Amygdala (tissue), 56 donors: ENCODE measurements around the gene CASP2.
A peak's percentile ranks its signal among the peaks of the same experiment; 100 is the strongest.

Experiments used
- DNase-seq, 56 donors: peaks; one replicate each; lab custom pipeline; 2025; lab: John Stamatoyannopoulos, UW

Gene CASP2

GRCh38 chr7:143323653-143324052 is 35.5 kb downstream of the CASP2 start:
- DNase-seq: no peak

- DNase-seq: no peak
These were observed 37.1 kb downstream of the CASP2 start for GRCh38 chr7:143325240-143325639.

- DNase-seq: no peak
These were observed 39.8 kb downstream of the CASP2 start for GRCh38 chr7:143327903-143328302.

- DNase-seq: no peak
These were observed 41.5 kb downstream of the CASP2 start for GRCh38 chr7:143329471-143330170.

GRCh38 chr7:143331179-143331801 is 43.1 kb downstream of the CASP2 start:
- DNase-seq: no peak

- no peak for DNase-seq
These were observed 46.1 kb downstream of the CASP2 start for GRCh38 chr7:143334244-143334643.

- DNase-seq: no peak
These were observed 49.1 kb downstream of the CASP2 start for GRCh38 chr7:143337216-143337615.

GRCh38 chr7:143341842-143342241 is 53.7 kb downstream of the CASP2 start:
- DNase-seq: no peak

- no peak for DNase-seq
These were observed 55.4 kb downstream of the CASP2 start for GRCh38 chr7:143343596-143343995.

- DNase-seq: peak in 2 of 56 donors; percentile 22 to 42
These were observed 57.3 kb downstream of the CASP2 start for GRCh38 chr7:143345428-143345900.

GRCh38 chr7:143346018-143346417 is 57.9 kb downstream of the CASP2 start:
- DNase-seq: no peak

GRCh38 chr7:143347950-143348349 is 59.8 kb downstream of the CASP2 start:
- DNase-seq: no peak

GRCh38 chr7:143351060-143351459 is 62.9 kb downstream of the CASP2 start:
- peak in 4 of 56 donors; percentile 24 to 52 (median 25) for DNase-seq

- DNase-seq: no peak
These were observed 63.4 kb downstream of the CASP2 start for GRCh38 chr7:143351574-143351973.

GRCh38 chr7:143352531-143353002 is 64.4 kb downstream of the CASP2 start:
- no peak for DNase-seq

GRCh38 chr7:143354376-143354775 is 66.2 kb downstream of the CASP2 start:
- DNase-seq: no peak

GRCh38 chr7:143354965-143355364 is 66.8 kb downstream of the CASP2 start:
- no peak for DNase-seq

GRCh38 chr7:143355450-143356385 is 67.6 kb downstream of the CASP2 start:
- DNase-seq: peak in 1 of 56 donors; percentile 17

- DNase-seq: no peak
These were observed 68.4 kb downstream of the CASP2 start for GRCh38 chr7:143356414-143357050.
